ENCODE results near the gene EPHX1. TPM values are rescaled to one million over a fixed set of nuclear protein-coding genes. Genes with fewer than 3 reads are reported as not detected.

The EPHX1 gene
- total and polyA plus RNA-seq, 9 donors: 213 to 566 (median 302) TPM

DNA sequence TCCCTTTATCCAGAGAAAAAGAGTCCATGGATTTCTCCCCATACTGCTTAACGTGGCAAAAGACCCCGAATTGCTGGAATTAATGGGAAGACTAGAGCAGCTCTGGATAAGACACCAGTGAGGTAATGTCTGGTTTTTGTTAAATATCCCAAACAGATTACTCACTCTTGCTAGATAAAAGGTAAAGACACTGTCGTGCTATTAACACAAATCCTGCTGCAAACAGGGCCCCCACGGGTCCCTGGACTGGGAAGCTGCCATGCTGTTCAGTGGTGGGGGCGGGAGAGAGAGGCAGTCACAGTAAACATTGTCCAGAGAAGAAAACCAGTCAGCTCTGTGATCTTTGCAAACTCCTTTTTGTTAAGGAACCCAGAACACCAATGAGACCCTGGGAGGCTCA, 47.5 kb upstream of the EPHX1 start:
- no peak overlapping the region for H3K27ac ChIP-seq
- H3K27me3 ChIP-seq: no peaks in the 10 kb centered on the region
- 26 to 30% (median 28%) methylated on average over 5 of the region's 5 CpGs for WGBS, 3 donors
- no peak overlapping the region for H3K4me3 ChIP-seq
- no peak for TF ChIP-seq POLR2A (IDR thresholded peaks at IDR 0.05)
- TF ChIP-seq, protein P1, sequence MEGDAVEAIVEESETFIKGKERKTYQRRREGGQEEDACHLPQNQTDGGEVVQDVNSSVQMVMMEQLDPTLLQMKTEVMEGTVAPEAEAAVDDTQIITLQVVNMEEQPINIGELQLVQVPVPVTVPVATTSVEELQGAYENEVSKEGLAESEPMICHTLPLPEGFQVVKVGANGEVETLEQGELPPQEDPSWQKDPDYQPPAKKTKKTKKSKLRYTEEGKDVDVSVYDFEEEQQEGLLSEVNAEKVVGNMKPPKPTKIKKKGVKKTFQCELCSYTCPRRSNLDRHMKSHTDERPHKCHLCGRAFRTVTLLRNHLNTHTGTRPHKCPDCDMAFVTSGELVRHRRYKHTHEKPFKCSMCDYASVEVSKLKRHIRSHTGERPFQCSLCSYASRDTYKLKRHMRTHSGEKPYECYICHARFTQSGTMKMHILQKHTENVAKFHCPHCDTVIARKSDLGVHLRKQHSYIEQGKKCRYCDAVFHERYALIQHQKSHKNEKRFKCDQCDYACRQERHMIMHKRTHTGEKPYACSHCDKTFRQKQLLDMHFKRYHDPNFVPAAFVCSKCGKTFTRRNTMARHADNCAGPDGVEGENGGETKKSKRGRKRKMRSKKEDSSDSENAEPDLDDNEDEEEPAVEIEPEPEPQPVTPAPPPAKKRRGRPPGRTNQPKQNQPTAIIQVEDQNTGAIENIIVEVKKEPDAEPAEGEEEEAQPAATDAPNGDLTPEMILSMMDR (IDR thresholded peaks at IDR 0.05): no peak
- no peak for TF ChIP-seq EP300 (IDR thresholded peaks at IDR 0.05)
- intact Hi-C loops (cut with DNase I): no loop called here
- no peaks in the 10 kb centered on the region for H3K9me3 ChIP-seq
- no peaks in the 10 kb centered on the region for H3K36me3 ChIP-seq
- peaks cover 19% of the 10 kb centered on the region for H3K4me1 ChIP-seq (ENCODE audit: insufficient read depth)
- DNase-seq: peak in 3 of 5 donors; percentile 12 to 31 (median 16)

DNA sequence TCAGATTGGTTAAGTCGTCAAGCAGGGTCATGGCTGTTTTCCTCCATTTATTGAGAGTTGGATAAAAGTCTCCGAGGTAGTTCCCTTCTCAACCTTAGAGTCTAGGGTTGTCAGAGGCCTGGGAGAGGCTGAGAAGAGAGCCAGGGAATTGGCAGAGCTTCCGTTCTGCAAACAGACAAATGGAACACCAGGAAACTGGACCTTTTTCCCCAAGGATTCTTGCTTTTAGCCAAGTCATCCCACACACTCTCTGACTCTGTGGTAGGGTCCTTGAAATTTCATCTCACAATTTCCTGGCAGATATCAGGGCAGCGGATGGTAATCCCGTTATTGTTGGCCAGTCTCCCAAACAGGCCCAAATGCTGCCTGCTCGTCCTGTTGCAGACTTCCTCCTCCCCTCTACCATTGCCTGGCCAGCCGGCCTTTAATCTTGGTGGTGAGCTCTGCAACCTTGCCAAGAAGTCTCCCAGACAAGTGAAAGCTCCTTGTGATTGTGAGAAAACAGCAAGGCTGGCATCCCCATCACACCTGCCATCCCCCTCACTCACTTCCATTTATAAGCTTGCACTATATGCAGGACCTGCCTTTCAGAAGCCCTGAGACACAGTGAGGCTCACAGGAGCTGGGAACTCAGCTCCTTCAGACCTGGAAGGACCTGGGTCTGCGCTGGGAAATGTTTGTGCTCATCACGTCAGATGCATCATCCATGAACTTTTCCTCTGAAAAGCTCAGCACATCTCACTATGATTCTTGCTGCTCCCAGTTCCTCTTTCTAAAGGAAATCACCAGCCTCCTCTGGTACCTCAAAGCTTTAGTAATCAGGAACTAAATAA, 46.0 kb upstream of the EPHX1 start:
- TF ChIP-seq, protein P1 (IDR thresholded peaks at IDR 0.05): no peak
- TF ChIP-seq EP300 (IDR thresholded peaks at IDR 0.05): no peak
- no peak for TF ChIP-seq POLR2A (IDR thresholded peaks at IDR 0.05)
- H3K27me3 ChIP-seq: no peaks in the 10 kb centered on the region
- no peaks in the 10 kb centered on the region for H3K9me3 ChIP-seq
- 6 to 8% (median 6%) methylated on average over 9 of the region's 9 CpGs for WGBS, 3 donors
- peaks cover 32% of the 10 kb centered on the region for H3K4me1 ChIP-seq (ENCODE audit: insufficient read depth)
- H3K36me3 ChIP-seq: no peaks in the 10 kb centered on the region
- H3K27ac ChIP-seq: peak overlapping the region in 1 of 2 donors; percentile 15
- intact Hi-C loops (cut with DNase I): no loop called here
- DNase-seq: peak; percentile 40 to 65 (median 43)
- H3K4me3 ChIP-seq: no peak overlapping the region

DNA sequence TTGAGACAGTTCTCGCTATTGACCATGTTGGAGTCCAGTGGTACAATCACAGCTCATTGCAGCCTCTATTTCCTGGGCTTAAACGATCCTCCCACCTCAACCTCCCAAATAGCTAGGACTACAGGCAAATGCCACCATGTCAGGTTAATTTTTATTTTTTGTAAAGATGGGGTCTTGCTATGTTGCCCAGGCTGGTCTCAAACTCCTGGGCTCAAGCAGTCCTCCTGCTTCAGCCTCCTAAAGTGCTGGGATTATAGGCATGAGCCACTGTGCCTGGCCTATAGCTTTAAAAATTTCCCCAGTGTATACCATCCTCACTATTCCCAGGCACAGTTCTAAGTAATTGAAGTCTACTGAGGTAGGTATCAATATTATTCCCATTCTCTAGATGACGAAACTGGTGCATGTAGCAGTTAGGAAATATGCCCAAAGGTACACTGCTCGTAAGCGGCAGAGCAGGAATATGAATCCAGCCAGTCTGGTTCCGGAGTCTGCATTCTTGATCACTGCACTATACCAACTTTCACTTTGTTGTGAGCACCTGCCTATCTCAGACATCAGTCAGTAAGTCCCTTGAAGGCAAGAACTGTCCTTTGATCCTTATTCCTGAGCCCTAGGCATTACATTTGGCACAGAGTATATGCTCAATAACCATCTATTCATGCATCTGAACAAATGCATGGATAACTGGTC, 43.8 kb upstream of the EPHX1 start:
- peak in 2 of 5 donors; percentile 4 to 7 for DNase-seq
- Histone ChIP-seq H3K9me3 (no peaks in the 10 kb centered on the region), H3K4me3 (no peak overlapping the region), H3K36me3 (no peaks in the 10 kb centered on the region), H3K27me3 (no peaks in the 10 kb centered on the region), H3K4me1 (ENCODE audit: insufficient read depth) (peaks cover 45% of the 10 kb centered on the region), H3K27ac (peak overlapping the region in 1 of 2 donors; percentile 85)
- TF ChIP-seq EP300 (IDR thresholded peaks at IDR 0.05): no peak
- intact Hi-C loops (cut with DNase I): loop anchor here in 3 of 4 donors (5.0 kb wide), 2 partner anchors 114 to 204 kb away; partner anchors contain the start of gene ENAH (in 3 of the 3)
- 96 to 97% (median 97%) methylated on average over 6 of the region's 6 CpGs for WGBS, 3 donors

DNA sequence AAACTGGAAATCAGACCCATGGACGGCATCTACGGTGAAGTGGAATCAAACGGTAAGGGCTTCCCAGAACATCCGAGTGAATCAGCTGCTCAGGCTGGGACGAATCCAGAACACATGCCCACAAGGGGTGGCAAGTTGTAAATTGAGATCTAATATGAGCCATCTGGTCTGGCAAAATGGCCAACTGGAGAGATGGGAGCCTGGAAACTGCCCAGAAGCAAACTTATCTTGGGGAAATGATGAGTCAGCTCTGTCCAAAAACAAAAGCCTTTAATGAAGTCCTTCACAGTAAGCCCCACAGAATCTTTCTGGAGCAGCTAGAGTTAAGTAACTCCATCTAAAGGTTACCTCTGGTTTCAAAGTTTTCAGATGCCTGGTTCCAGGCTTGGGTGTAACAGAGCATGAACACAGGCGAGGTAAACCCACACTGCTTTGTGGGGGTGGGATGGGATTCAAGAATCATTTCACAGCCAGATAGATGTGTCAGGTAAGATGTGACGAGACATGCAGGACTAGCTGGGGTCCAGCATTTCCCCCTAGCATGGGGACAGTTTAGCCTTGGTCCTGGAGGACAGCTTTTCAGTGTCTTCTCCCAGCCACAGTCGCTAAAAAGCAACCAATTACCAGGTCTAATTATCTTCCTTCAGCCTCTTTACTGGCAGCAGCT, 42.8 kb upstream of the EPHX1 start:
- no peaks in the 10 kb centered on the region for H3K9me3 ChIP-seq
- no peaks in the 10 kb centered on the region for H3K36me3 ChIP-seq
- H3K4me3 ChIP-seq: no peak overlapping the region
- intact Hi-C loops (cut with DNase I): loop anchor here in 3 of 4 donors (5.0 kb wide), 2 partner anchors 115 to 205 kb away; partner anchors contain the start of gene ENAH (in 3 of the 3)
- DNase-seq: peak; percentile 71 to 77 (median 74)
- peaks cover 43% of the 10 kb centered on the region for H3K4me1 ChIP-seq (ENCODE audit: insufficient read depth)
- peak overlapping the region in 1 of 2 donors; percentile 85 for H3K27ac ChIP-seq
- H3K27me3 ChIP-seq: no peaks in the 10 kb centered on the region
- TF ChIP-seq EP300 (IDR thresholded peaks at IDR 0.05) (no peak), POLR2A (IDR thresholded peaks at IDR 0.05) (no peak)
- TF ChIP-seq, protein P1 (IDR thresholded peaks at IDR 0.05): no peak
- 3 to 19% (median 5%) methylated on average over 8 of the region's 8 CpGs for WGBS, 3 donors

Data from ovary (tissue), 9 donors.